T-cell (primary cell): ENCODE data around the gene PDCD7. TPM values are rescaled to one million over a fixed set of nuclear protein-coding genes. Genes with fewer than 3 reads are reported as not detected.
"Not testable (repeated sequence)": the region's sequence is repeated elsewhere in the genome, so short reads cannot be mapped to it uniquely, and the experiment has no call there.

Experiments
- ATAC-seq, 4 experiments: fragments of 200-7000 bp in 3 of 4; fragments of 150-1000 bp in 1 of 4; cut with Tn5 transposase; replicated peaks in 1 of 4; 1 replicate in 3 of 4; 2 replicates in 1 of 4; pipeline ENCODE4 v1.10.0; 2021; ENCODE audit warnings: moderate library complexity in 3 of 4, mild to moderate bottlenecking in 2 of 4, moderate number of reproducible peaks in 1 of 4
- CTCF ChIA-PET, 2 donors: fragments of 300-600 bp; sonication (Branson Sonifier 250); formaldehyde crosslinking; loops; one replicate each; lab custom pipeline; 2022; ENCODE audit warnings: antibody characterized with exemption in 2 of 2; lab: Charles Lee
- POLR2A ChIA-PET, 2 donors: fragments of 300-600 bp; sonication (Branson Sonifier 250); formaldehyde crosslinking; loops; one replicate each; lab custom pipeline; 2022; ENCODE audit warnings: antibody characterized with exemption in 2 of 2; lab: Charles Lee
- DNase-seq, 35 experiments: peaks; one replicate each; pipeline versions ENCODE4 v3.0.0 to v3.0.0-alpha.2; 2013 to 2023
- H3K27ac ChIP-seq: one replicate; pipeline ENCODE4 v1.5.1; 2013; ENCODE audit warnings: low read length
- H3K27me3 ChIP-seq, 2 experiments: replicated peaks in 1 of 2; 1 replicate in 1 of 2; 2 replicates in 1 of 2; pipeline versions ENCODE4 v1.6.1 to v1.7.0; 2013; ENCODE audit warnings: low read length in 1 of 2, mixed read lengths in 1 of 2; ENCODE audit not compliant: control insufficient read depth in 2 of 2, insufficient read depth in 2 of 2; ENCODE audit errors: extremely low read depth in 1 of 2
- H3K36me3 ChIP-seq, 2 donors: 1 replicate in 1 of 2; 2 replicates in 1 of 2; pipeline versions ENCODE4 v1.6.1 to v1.7.0; 2013; ENCODE audit warnings: low read length in 1 of 2; ENCODE audit not compliant: control insufficient read depth in 2 of 2, insufficient read depth in 1 of 2; ENCODE audit errors: extremely low read depth in 1 of 2
- H3K4me1 ChIP-seq, 2 experiments: 1 replicate in 1 of 2; 2 replicates in 1 of 2; pipeline versions ENCODE4 v1.6.1 to v1.7.0; 2013; ENCODE audit warnings: low read length in 2 of 2, mixed read lengths in 1 of 2; ENCODE audit not compliant: insufficient read depth in 2 of 2, control insufficient read depth in 1 of 2; ENCODE audit errors: extremely low read depth in 1 of 2
- H3K4me3 ChIP-seq, 2 donors: 1 replicate in 1 of 2; 2 replicates in 1 of 2; pipeline versions ENCODE4 v1.5.1 to v1.7.0; 2013; ENCODE audit warnings: mild to moderate bottlenecking in 2 of 2, low read length in 1 of 2, moderate library complexity in 1 of 2; ENCODE audit not compliant: control insufficient read depth in 1 of 2; ENCODE audit errors: extremely low read depth in 1 of 2
- H3K9me3 ChIP-seq: 2 replicates; pipeline ENCODE4 v1.7.0; 2013
- H3K27ac Mint-ChIP-seq, 2 donors: one replicate each; pipeline ENCODE4 v1.8.0; 2020 to 2021; ENCODE audit warnings: mild to moderate bottlenecking in 2 of 2, mixed read lengths in 2 of 2
- H3K27me3 Mint-ChIP-seq, 2 donors: one replicate each; pipeline ENCODE4 v1.8.0; 2021 to 2022; ENCODE audit warnings: mixed read lengths in 2 of 2
- H3K36me3 Mint-ChIP-seq: one replicate; pipeline ENCODE4 v1.8.0; 2021; ENCODE audit warnings: mixed read lengths
- H3K4me1 Mint-ChIP-seq, 3 donors: one replicate each; pipeline ENCODE4 v1.8.0; 2020 to 2022; ENCODE audit warnings: mixed read lengths in 3 of 3, mild to moderate bottlenecking in 1 of 3
- H3K4me3 Mint-ChIP-seq, 3 donors: one replicate each; pipeline ENCODE4 v1.8.0; 2020 to 2022; ENCODE audit warnings: mild to moderate bottlenecking in 3 of 3, mixed read lengths in 3 of 3, moderate library complexity in 3 of 3
- H3K9me3 Mint-ChIP-seq, 3 donors: one replicate each; pipeline ENCODE4 v1.8.0; 2020 to 2022; ENCODE audit warnings: mixed read lengths in 3 of 3
- WGBS: methylation state at CpG from one replicate; pipeline ENCODE4 v1.1.5; 2013; ENCODE audit warnings: missing lambda C conversion rate; ENCODE audit not compliant: insufficient coverage; 5-methylcytosine and 5-hydroxymethylcytosine counted together
- total RNA-seq, 35 experiments: library from RNA in 6 of 35; stranded (reverse) in 6 of 35; fragments of 120-200 nt in 1 of 35; gene quantifications; one replicate each; pipeline versions ENCODE4 v1.2.1 to v1.2.4 and lab custom pipeline; 2013 to 2026

The PDCD7 gene
- total RNA-seq, 5 donors from 2014 or later (not counting 1 experiment from before 2014, with no cell fraction given) = 33.2 to 43.6 (median 36.7) TPM

DNA sequence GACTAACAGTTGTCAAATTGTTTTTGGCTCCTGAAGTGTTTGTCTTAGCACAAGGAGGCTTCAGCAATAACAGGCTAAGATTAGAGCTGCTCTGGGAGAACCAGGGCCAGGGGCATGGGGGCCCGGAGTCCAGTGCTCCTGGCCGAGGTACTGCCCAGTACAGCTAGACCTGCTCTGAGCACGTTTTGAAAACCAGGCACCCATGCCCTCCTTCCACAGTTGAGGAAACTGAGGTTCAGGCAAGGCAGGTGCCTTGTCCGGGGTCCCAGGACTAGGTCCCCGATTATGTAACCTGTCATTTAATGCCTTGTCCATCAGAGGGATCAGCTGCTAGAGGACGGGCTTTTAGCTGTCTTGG, 37.9 kb downstream of the PDCD7 start:
- Histone ChIP-seq H3K4me3 (no peak overlapping the region), H3K36me3 (peaks cover 0 to 38% of the 10 kb centered on the region in 2 donors), H3K27me3 (no peaks in the 10 kb centered on the region), H3K9me3 (no peaks in the 10 kb centered on the region), H3K4me1 (no peaks in the 10 kb centered on the region), H3K27ac (no peak overlapping the region)
- H3K4me1 Mint-ChIP-seq = no peaks in the 10 kb centered on the region
- H3K9me3 Mint-ChIP-seq = no peaks in the 10 kb centered on the region
- no peaks in the 10 kb centered on the region for H3K27me3 Mint-ChIP-seq
- DNase-seq (no peak), ATAC-seq (no peak)
- 88% methylated on average over 6 of the region's 6 CpGs for WGBS
- H3K27ac Mint-ChIP-seq = no peak overlapping the region
- peaks cover 29% of the 10 kb centered on the region for H3K36me3 Mint-ChIP-seq
- ChIA-PET POLR2A (no interaction called here), CTCF (no interaction called here)
- H3K4me3 Mint-ChIP-seq = no peak overlapping the region

DNA sequence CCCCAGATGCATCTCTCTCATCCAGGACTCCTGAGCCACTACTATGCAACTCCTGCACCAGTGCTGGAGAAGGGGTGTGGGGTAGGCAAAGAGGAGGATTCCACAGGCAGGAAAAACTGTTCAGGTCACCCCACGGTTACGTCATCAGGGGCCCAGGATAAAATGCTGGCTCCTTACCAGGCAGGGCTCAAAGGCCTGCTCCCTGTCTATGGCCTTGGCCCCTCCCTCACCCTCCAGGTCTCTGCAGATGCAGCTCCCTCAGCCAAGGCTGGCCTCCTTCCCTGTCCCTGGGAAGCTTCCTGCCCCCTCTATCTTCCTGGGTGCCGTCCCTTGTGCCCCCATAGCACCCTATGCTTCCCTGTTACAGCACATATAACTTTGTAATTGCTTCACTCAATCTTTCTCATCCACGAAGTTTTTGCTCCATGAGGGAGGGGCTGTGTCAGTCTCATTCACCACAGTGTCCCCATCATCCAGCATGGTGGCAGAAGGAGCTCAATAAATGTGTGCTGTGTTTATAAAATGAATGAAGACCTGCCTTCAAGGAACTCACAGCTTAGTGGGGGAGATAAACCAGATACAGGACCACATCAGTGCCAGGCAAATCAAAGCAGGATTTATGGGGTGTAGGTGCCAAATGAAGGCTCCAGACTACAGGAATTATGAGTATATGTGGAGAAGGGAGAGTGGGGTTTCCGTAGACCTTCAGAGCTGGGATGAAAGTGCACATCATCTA, 38.4 kb downstream of the PDCD7 start:
- POLR2A ChIA-PET = no interaction called here
- no peak overlapping the region for H3K27ac Mint-ChIP-seq
- no peaks in the 10 kb centered on the region for H3K9me3 Mint-ChIP-seq
- H3K36me3 Mint-ChIP-seq = peaks cover 25% of the 10 kb centered on the region
- peaks cover 0 to 34% of the 10 kb centered on the region in 2 donors for H3K36me3 ChIP-seq
- H3K4me1 ChIP-seq = no peaks in the 10 kb centered on the region
- H3K4me3 Mint-ChIP-seq = no peak overlapping the region
- H3K27me3 Mint-ChIP-seq = no peaks in the 10 kb centered on the region
- H3K27me3 ChIP-seq = no peaks in the 10 kb centered on the region
- no peak for ATAC-seq
- H3K9me3 ChIP-seq = no peaks in the 10 kb centered on the region
- H3K4me3 ChIP-seq = no peak overlapping the region
- WGBS = 93% methylated on average over 3 of the region's 5 CpGs
- no peak for DNase-seq
- CTCF ChIA-PET = no interaction called here
- H3K27ac ChIP-seq = no peak overlapping the region
- H3K4me1 Mint-ChIP-seq = no peaks in the 10 kb centered on the region

DNA sequence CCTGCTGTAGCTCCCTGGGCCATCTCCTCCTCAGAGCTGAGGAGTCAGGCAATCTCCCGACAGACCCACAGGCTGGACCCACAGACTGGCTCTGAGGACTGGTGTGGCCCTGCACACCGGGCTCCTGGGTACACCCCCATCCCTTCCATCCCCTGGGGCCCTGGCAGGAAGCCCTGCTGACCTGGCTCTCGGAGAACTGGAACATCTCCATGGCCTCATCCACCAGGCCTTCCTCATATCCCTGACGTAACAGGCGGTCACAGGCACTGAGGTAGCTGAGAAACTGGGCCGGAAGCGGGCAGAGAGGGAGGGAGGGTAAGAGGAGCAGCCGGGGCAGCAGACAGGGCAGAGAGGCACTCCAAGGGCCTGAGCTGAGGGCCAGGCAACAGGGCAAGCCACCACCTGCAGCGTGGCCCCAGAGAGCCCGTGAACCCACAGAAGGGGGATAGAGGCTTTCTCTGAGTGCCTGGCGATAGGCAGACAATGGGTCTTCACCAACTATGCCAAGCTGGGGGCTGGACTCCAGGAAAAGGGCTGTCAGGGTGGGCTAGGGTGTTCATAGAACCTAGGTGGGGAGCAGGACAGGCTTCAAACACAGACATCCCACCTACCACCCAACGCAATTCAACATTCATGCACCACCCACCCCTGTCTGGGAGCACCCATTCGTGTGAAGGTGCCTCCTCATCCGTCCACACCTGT, 39.2 kb downstream of the PDCD7 start:
- POLR2A ChIA-PET = no interaction called here
- no peaks in the 10 kb centered on the region for H3K4me1 Mint-ChIP-seq
- no peak overlapping the region for H3K27ac Mint-ChIP-seq
- no peak overlapping the region for H3K4me3 ChIP-seq
- WGBS = 100% methylated on average over 8 of the region's 14 CpGs
- peaks cover 0 to 30% of the 10 kb centered on the region in 2 donors for H3K36me3 ChIP-seq
- no peak for DNase-seq
- no peak overlapping the region for H3K27ac ChIP-seq
- ATAC-seq = no peak
- H3K36me3 Mint-ChIP-seq = peaks cover 22% of the 10 kb centered on the region
- no peaks in the 10 kb centered on the region for H3K4me1 ChIP-seq
- no peaks in the 10 kb centered on the region for H3K27me3 Mint-ChIP-seq
- no peak overlapping the region for H3K4me3 Mint-ChIP-seq
- CTCF ChIA-PET = no interaction called here
- no peaks in the 10 kb centered on the region for H3K9me3 ChIP-seq
- no peaks in the 10 kb centered on the region for H3K27me3 ChIP-seq
- H3K9me3 Mint-ChIP-seq = no peaks in the 10 kb centered on the region

DNA sequence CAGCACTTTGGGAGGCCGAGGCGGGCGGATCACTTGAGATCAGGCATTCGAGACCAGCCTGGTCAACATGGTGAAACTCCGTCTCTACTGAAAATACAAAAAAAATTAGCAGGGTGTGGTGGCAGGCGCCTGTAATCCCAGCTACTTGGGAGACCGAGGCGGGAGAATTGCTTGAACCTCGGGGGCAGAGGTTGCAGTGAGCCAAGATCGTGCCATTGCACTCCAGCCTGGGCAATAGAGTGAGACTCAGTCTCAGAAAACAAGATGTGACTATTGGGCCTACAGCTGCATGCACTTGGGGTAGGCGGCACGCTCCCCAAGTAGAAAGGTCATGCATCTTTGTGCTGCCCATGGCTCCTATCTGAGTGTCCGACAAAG, 39.8 kb downstream of the PDCD7 start:
- peaks cover 0 to 24% of the 10 kb centered on the region in 2 donors for H3K36me3 ChIP-seq
- H3K4me1 Mint-ChIP-seq, H3K27ac ChIP-seq, H3K9me3 Mint-ChIP-seq, DNase-seq, H3K27me3 Mint-ChIP-seq, ATAC-seq, H3K27ac Mint-ChIP-seq, H3K27me3 ChIP-seq, H3K4me3 ChIP-seq, POLR2A ChIA-PET, H3K9me3 ChIP-seq, H3K4me3 Mint-ChIP-seq, H3K4me1 ChIP-seq, CTCF ChIA-PET: not testable (repeated sequence)
- peaks cover 18% of the 10 kb centered on the region for H3K36me3 Mint-ChIP-seq
- WGBS = 98% methylated on average over 12 of the region's 13 CpGs

DNA sequence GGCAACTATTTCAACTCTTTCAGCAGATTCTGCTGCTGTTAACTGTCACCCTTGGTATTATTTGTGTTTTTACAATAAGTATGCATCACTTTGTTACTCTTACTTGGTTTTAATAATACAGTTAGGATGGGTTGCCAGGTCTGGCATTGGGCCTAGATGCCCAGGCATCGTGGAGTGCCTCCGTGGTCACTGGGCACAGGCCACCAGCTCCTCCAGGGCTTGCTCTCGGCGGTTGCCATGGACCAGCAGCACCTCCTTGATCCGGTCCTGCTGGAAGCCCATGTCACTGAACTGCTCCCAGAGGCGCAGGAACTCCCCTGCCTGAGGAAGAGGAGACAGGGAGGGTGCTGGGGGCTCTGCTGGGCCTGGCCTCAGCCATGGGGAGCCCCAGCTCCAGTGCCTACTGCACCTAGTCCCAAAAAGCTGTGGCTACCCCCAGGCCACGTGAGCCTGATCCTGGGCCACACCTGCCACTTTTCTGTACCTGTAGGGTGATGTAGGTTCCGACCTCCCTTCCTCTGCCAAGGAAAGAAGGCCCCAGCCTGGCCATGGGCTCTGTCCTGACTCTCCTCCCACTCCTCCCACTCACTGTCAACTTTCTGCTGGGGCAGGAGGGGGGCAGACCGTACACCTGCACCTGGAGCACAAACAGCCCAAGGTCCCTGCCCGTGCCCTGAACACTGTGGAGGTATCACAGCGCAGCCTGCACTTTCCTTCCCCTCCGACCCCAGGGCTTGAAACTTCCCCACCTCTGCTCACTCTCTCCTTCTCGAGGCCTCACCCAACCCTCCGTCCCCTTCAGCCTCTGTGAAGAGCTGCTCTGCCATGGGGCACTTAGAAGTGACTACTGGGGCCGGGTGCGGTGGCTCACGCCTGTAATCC, 40.5 kb downstream of the PDCD7 start:
- H3K27me3 Mint-ChIP-seq = no peaks in the 10 kb centered on the region
- Histone ChIP-seq H3K4me1 (no peaks in the 10 kb centered on the region), H3K27ac (no peak overlapping the region), H3K27me3 (no peaks in the 10 kb centered on the region), H3K9me3 (no peaks in the 10 kb centered on the region), H3K4me3 (no peak overlapping the region), H3K36me3 (peaks cover 0 to 17% of the 10 kb centered on the region in 2 donors)
- DNase-seq (no peak), ATAC-seq (no peak)
- H3K27ac Mint-ChIP-seq = no peak overlapping the region
- H3K9me3 Mint-ChIP-seq = no peaks in the 10 kb centered on the region
- H3K4me3 Mint-ChIP-seq = no peak overlapping the region
- no peaks in the 10 kb centered on the region for H3K4me1 Mint-ChIP-seq
- ChIA-PET POLR2A (no interaction called here), CTCF (no interaction called here)
- WGBS = 95% methylated on average over 11 of the region's 17 CpGs
- peaks cover 12% of the 10 kb centered on the region for H3K36me3 Mint-ChIP-seq

DNA sequence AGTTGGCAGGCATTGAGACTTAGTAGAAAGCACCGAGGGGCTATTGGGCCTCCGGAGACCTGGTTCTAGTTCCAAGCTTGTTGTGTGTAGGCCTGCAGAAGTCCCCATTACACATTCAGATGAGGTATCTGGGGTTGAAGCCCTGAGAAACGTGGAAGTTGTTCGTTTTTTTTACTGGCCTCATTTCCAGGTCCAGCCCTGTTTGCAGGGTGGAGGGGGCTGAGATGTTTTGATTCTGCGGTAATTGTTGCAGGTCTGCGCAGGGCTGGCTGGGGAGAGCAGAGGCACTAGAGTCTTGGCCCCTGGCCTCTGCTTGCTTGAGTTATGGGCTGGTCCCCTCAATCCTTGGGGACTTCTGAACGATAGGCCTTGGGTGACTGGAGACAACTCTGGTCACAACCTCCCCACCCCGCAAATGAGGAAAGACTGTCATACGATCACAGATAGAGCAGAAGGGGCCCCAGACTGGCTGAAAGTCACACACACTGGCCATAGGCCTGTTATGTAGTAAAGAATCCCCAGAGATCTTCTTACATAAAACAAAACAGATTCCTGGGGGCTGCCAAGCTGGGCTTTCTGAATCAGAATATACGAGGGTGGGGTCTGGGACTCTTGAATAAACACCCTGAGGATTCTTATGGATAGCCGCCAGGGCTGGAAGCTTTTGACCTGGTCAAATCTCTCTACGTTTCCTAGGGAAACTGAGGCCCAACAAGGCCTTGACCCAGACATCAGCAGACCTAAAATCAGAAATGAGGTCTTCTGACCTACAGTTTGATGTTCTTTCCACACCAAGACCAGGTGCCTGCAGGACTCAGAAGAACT, 41.5 kb downstream of the PDCD7 start:
- WGBS = 94% methylated on average over 8 of the region's 12 CpGs
- POLR2A ChIA-PET = no interaction called here
- Histone ChIP-seq H3K4me3 (no peak overlapping the region), H3K27me3 (no peaks in the 10 kb centered on the region), H3K4me1 (no peaks in the 10 kb centered on the region), H3K9me3 (no peaks in the 10 kb centered on the region), H3K36me3 (peaks cover 0 to 8% of the 10 kb centered on the region in 2 donors), H3K27ac (no peak overlapping the region)
- no peaks in the 10 kb centered on the region for H3K27me3 Mint-ChIP-seq
- DNase-seq (no peak), ATAC-seq (no peak)
- peak overlapping the region in 1 of 2 donors; percentile 22 for H3K27ac Mint-ChIP-seq
- no peak overlapping the region for H3K4me3 Mint-ChIP-seq
- no peaks in the 10 kb centered on the region for H3K4me1 Mint-ChIP-seq
- H3K9me3 Mint-ChIP-seq = no peaks in the 10 kb centered on the region
- CTCF ChIA-PET = no interaction called here
- H3K36me3 Mint-ChIP-seq = peaks cover 2% of the 10 kb centered on the region
